SKM-1 (cell line): ENCODE measurements around the gene USP43.

Experiments used
- DNase-seq: peaks from one replicate; lab custom pipeline; 2025; ENCODE audit not compliant: unreplicated experiment; lab: John Stamatoyannopoulos, UW

USP43 gene

GRCh38 chr17:9707948-9708347, 62.6 kb downstream of the USP43 start:
- DNase-seq: no peak

- no peak for DNase-seq
Measured at GRCh38 chr17:9714801-9715200, 69.5 kb downstream of the USP43 start.

GRCh38 chr17:9715503-9716016, 70.2 kb downstream of the USP43 start:
- no peak for DNase-seq

GRCh38 chr17:9725575-9725974, 80.3 kb downstream of the USP43 start:
- no peak for DNase-seq

- no peak for DNase-seq
Measured at GRCh38 chr17:9726291-9726690, 81.0 kb downstream of the USP43 start.

- DNase-seq: no peak
Measured at GRCh38 chr17:9728005-9728404, 82.7 kb downstream of the USP43 start.

GRCh38 chr17:9728564-9728963, 83.2 kb downstream of the USP43 start:
- DNase-seq: no peak

GRCh38 chr17:9729034-9729650, 83.8 kb downstream of the USP43 start:
- peak; percentile 5 for DNase-seq

- no peak for DNase-seq
Measured at GRCh38 chr17:9729735-9730420, 84.6 kb downstream of the USP43 start.

- DNase-seq: no peak
Measured at GRCh38 chr17:9750524-9750923, 105.2 kb downstream of the USP43 start.

- no peak for DNase-seq
Measured at GRCh38 chr17:9755083-9755482, 109.8 kb downstream of the USP43 start.

- DNase-seq: no peak
Measured at GRCh38 chr17:9760266-9760665, 114.9 kb downstream of the USP43 start.

GRCh38 chr17:9763643-9764042, 118.3 kb downstream of the USP43 start:
- DNase-seq: no peak

- DNase-seq: no peak
Measured at GRCh38 chr17:9765322-9765721, 120.0 kb downstream of the USP43 start.

- no peak for DNase-seq
Measured at GRCh38 chr17:9766970-9767369, 121.7 kb downstream of the USP43 start.

GRCh38 chr17:9767432-9767991, 122.2 kb downstream of the USP43 start:
- DNase-seq: no peak

GRCh38 chr17:9768381-9768934, 123.1 kb downstream of the USP43 start:
- no peak for DNase-seq

GRCh38 chr17:9769036-9769695, 123.8 kb downstream of the USP43 start:
- no peak for DNase-seq

GRCh38 chr17:9771465-9771864, 126.1 kb downstream of the USP43 start:
- DNase-seq: no peak

GRCh38 chr17:9772658-9773057, 127.3 kb downstream of the USP43 start:
- DNase-seq: no peak

- DNase-seq: no peak
Measured at GRCh38 chr17:9776911-9777310, 131.6 kb downstream of the USP43 start.
